HCT116 (cell line): Measurements from ENCODE around the gene ADARB1. TPM values are rescaled to one million over a fixed set of nuclear protein-coding genes. Genes with fewer than 3 reads are reported as not detected.

Experiments used
- ATAC-seq: fragments of 200-7000 bp; cut with Tn5 transposase; 2 replicates; pipeline ENCODE4 v1.9.1; 2020; ENCODE audit warnings: mild to moderate bottlenecking, moderate library complexity
- BruUV-seq: library from RNA; stranded (reverse); fragments of 400-500 nt; replicated peaks from 2 replicates; lab custom pipeline; 2021; lab: Mats Ljungman, UMichigan
- CTCF ChIA-PET: fragments of 300-600 bp; sonication (Branson Sonifier 250); formaldehyde crosslinking; loops from one replicate; lab custom pipeline; 2021; ENCODE audit warnings: antibody characterized with exemption; lab: Charles Lee
- POLR2A ChIA-PET: fragments of 300-600, 350-600 bp; sonication (Branson Sonifier 250); formaldehyde crosslinking; loops from one replicate; lab custom pipeline; 2021; ENCODE audit warnings: antibody characterized with exemption; lab: Charles Lee
- RAD21 ChIA-PET, 2 experiments: fragments of 300-600 bp; sonication (Branson Sonifier 250); formaldehyde crosslinking; loops; one replicate each; lab custom pipeline; 2023; ENCODE audit warnings: low total read pairs in 2 of 2; ENCODE audit not compliant: uncharacterized antibody in 2 of 2, unreplicated experiment in 2 of 2, low non-redundant PET in 1 of 2; lab: Charles Lee
- DNase-seq: peaks from one replicate; pipeline ENCODE4 v3.0.0-alpha.2; 2010; ENCODE audit warnings: low read depth, low spot score
- H2AFZ ChIP-seq: fragments of 200-600 bp; shearing (Covaris generic), sonication (generic); 2 replicates; pipeline ENCODE4 v1.6.1; 2017; ENCODE audit warnings: low read depth, mixed run types, mixed read lengths, antibody characterized with exemption, low read length; ENCODE audit not compliant: poor library complexity, severe bottlenecking
- H3K27ac ChIP-seq: 2 replicates; pipeline ENCODE4 v1.5.1; 2012; ENCODE audit warnings: low read depth, low read length
- H3K27me3 ChIP-seq: fragments of 200-600 bp; sonication (generic); 2 replicates; pipeline ENCODE4 v1.6.1; 2016; ENCODE audit warnings: mixed run types, low read length, mixed read lengths; ENCODE audit not compliant: insufficient read depth
- H3K36me3 ChIP-seq, 2 experiments: fragments of 200-500 bp in 1 of 2; fragments of 200-600 bp in 1 of 2; sonication (Bioruptor generic) in 1 of 2; sonication (generic) in 1 of 2; 2 replicates each; pipeline versions ENCODE4 v1.5.1 to v1.6.1; 2014 to 2016; ENCODE audit warnings: low read length in 2 of 2, inconsistent platforms in 1 of 2, mixed read lengths in 1 of 2, mixed run types in 1 of 2; ENCODE audit not compliant: insufficient read depth in 2 of 2, control insufficient read depth in 1 of 2
- H3K4me1 ChIP-seq, 2 experiments: fragments of 200-600 bp in 1 of 2; sonication (generic) in 1 of 2; 2 replicates each; pipeline versions ENCODE4 v1.5.1 to v1.6.1; 2012 to 2017; ENCODE audit warnings: low read length in 2 of 2, inconsistent platforms in 1 of 2, mild to moderate bottlenecking in 1 of 2, mixed read lengths in 1 of 2, mixed run types in 1 of 2, moderate library complexity in 1 of 2; ENCODE audit not compliant: insufficient read depth in 2 of 2, control insufficient read depth in 1 of 2
- H3K4me2 ChIP-seq: fragments of 200-600 bp; sonication (generic); 2 replicates; pipeline ENCODE4 v1.6.1; 2017; ENCODE audit warnings: mixed run types, low read length, mixed read lengths
- H3K4me3 ChIP-seq, 2 experiments: fragments of 200-600 bp in 1 of 2; sonication (generic) in 1 of 2; replicated peaks in 1 of 2; 2 replicates each; pipeline ENCODE4 v1.5.1; 2011 to 2016; ENCODE audit warnings: low read length in 2 of 2, control low read depth in 1 of 2, low read depth in 1 of 2, mild to moderate bottlenecking in 1 of 2, mixed read lengths in 1 of 2, mixed run types in 1 of 2
- H3K79me2 ChIP-seq: fragments of 200-600 bp; sonication (generic); 2 replicates; pipeline ENCODE4 v1.6.1; 2017; ENCODE audit warnings: mild to moderate bottlenecking, mixed run types, low read length, moderate library complexity, mixed read lengths; ENCODE audit not compliant: insufficient read depth
- H3K9ac ChIP-seq: fragments of 200-600 bp; sonication (generic); 2 replicates; pipeline ENCODE4 v1.6.1; 2016; ENCODE audit warnings: low read length, mixed read lengths
- H3K9me2 ChIP-seq: fragments of 200-600 bp; sonication (generic), shearing (Covaris generic); 2 replicates; pipeline ENCODE4 v1.6.1; 2017; ENCODE audit warnings: mixed run types, mild to moderate bottlenecking, moderate library complexity; ENCODE audit not compliant: insufficient read depth
- H3K9me3 ChIP-seq, 2 experiments: fragments of 200-500 bp in 1 of 2; fragments of 200-600 bp in 1 of 2; sonication (Bioruptor generic) in 1 of 2; sonication (generic) in 1 of 2; 2 replicates each; pipeline ENCODE4 v1.6.1; 2014 to 2017; ENCODE audit warnings: low read length in 2 of 2, mixed read lengths in 2 of 2, inconsistent platforms in 1 of 2, low read depth in 1 of 2, mild to moderate bottlenecking in 1 of 2, mixed run types in 1 of 2, moderate library complexity in 1 of 2; ENCODE audit not compliant: control insufficient read depth in 1 of 2, insufficient read depth in 1 of 2
- H4K20me1 ChIP-seq: fragments of 200-600 bp; sonication (generic), shearing (Covaris generic); 2 replicates; pipeline ENCODE4 v1.6.1; 2017; ENCODE audit warnings: mixed run types, mild to moderate bottlenecking, moderate library complexity; ENCODE audit not compliant: insufficient read depth
- CBX3 ChIP-seq: IDR thresholded peaks from 2 replicates; pipeline ENCODE4 v1.6.1; 2012; ENCODE audit warnings: low read depth
- ELF1 ChIP-seq: IDR thresholded peaks from 2 replicates; pipeline ENCODE4 v1.6.1; 2012; ENCODE audit warnings: low read depth, borderline replicate concordance
- EZH2phosphoT487 ChIP-seq: fragments of 200-600 bp; IDR thresholded peaks from 2 replicates; pipeline ENCODE4 v1.6.1; 2018; ENCODE audit warnings: antibody characterized with exemption, borderline replicate concordance
- FOSL1 ChIP-seq: IDR thresholded peaks from 2 replicates; pipeline ENCODE4 v1.6.1; 2012; ENCODE audit warnings: low read depth
- JUND ChIP-seq: IDR thresholded peaks from 2 replicates; pipeline ENCODE4 v1.6.1; 2012
- POLR2A ChIP-seq: IDR thresholded peaks from 2 replicates; pipeline ENCODE4 v1.7.0; 2011; ENCODE audit warnings: borderline replicate concordance; ENCODE audit not compliant: insufficient read depth, insufficient read length; ENCODE audit errors: extremely low read depth
- SP1 ChIP-seq: IDR thresholded peaks from 2 replicates; pipeline ENCODE4 v1.6.1; 2012; ENCODE audit warnings: low read depth
- ZFX ChIP-seq: fragments of 450-650 bp; IDR thresholded peaks from 2 replicates; pipeline ENCODE4 v1.6.1; 2017
- ZNF274 ChIP-seq: fragments of 200-500 bp; sonication (Bioruptor generic); IDR thresholded peaks from 2 replicates; pipeline ENCODE4 v1.6.1; 2014; ENCODE audit warnings: mild to moderate bottlenecking, low read depth, low read length, inconsistent platforms
- intact Hi-C: fragments of 100-400 bp; cut with micrococcal nuclease; formaldehyde crosslinking; loops from 2 replicates; pipeline ENCODE4 v1.10.0; 2022
- total RNA-seq: library from RNA; stranded (reverse); gene quantifications from one replicate; pipeline ENCODE4 v1.2.1, GENCODE V29; 2021; ENCODE audit not compliant: unreplicated experiment

Gene ADARB1
- total RNA-seq, 1 experiment from 2014 or later, result 13.5 TPM

DNA sequence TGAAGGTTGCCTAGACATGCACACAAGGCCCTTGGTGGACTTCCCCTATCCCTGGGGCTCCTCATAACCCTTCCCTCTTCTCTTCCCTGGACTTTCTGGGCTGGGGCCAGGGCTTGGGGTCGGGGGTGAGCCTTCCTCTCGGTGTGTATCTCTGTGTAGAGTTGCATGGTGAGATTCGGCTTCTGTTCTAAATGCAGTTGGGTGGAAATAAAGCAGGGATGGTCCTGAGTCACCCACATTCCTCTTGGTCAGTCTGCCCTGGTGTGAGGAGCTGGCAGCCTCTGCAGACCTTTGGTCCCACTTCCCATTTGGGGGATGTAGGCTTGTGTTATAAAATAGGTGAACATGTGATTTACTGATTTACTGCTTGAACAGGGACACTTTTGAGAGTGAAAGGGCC, 38.0 kb downstream of the ADARB1 start:
- H2AFZ ChIP-seq, result no peak overlapping the region
- RAD21 ChIA-PET, result no interaction called here
- no TSS peak for BruUV-seq

GRCh38 chr21:45113543-45113942, 39.2 kb downstream of the ADARB1 start:
- Histone ChIP-seq H4K20me1 (no peaks in the 10 kb centered on the region), H3K79me2 (no peaks in the 10 kb centered on the region), H3K4me3 (no peak overlapping the region), H3K4me2 (no peak overlapping the region), H3K9me3 (no peaks in the 10 kb centered on the region), H3K27ac (no peak overlapping the region), H2AFZ (no peak overlapping the region), H3K4me1 (no peaks in the 10 kb centered on the region), H3K9ac (no peak overlapping the region), H3K36me3 (no peaks in the 10 kb centered on the region), H3K27me3 (no peaks in the 10 kb centered on the region), H3K9me2 (no peaks in the 10 kb centered on the region)
- ChIA-PET POLR2A (no interaction called here), RAD21 (no interaction called here), CTCF (interaction anchor here (1.9 kb wide), 1 partner anchor 11 kb away, joined by 7 read pairs; no protein-coding TSS in a partner anchor)
- no peak for TF ChIP-seq ZFX
- no peak for TF ChIP-seq CBX3
- no peak for ATAC-seq
- DNase-seq, result no peak
- intact Hi-C loops, result no loop called here
- BruUV-seq, result no TSS peak

More for the DNA sequence above, 38.0 kb downstream of the ADARB1 start:
- H3K27me3 ChIP-seq, result no peaks in the 10 kb centered on the region
- no peak overlapping the region for H3K9ac ChIP-seq
- intact Hi-C loops, result no loop called here
- POLR2A ChIA-PET, result no interaction called here
- DNase-seq, result no peak
- no peaks in the 10 kb centered on the region for H3K36me3 ChIP-seq
- no peak overlapping the region for H3K4me3 ChIP-seq
- CTCF ChIA-PET, result interaction anchor here (1.7 kb wide), 1 partner anchor 10 kb away, joined by 4 read pairs; no protein-coding TSS in a partner anchor
- no peaks in the 10 kb centered on the region for H3K9me2 ChIP-seq
- H3K79me2 ChIP-seq, result no peaks in the 10 kb centered on the region
- ATAC-seq, result no peak
- H3K4me2 ChIP-seq, result no peak overlapping the region
- H3K9me3 ChIP-seq, result no peaks in the 10 kb centered on the region
- no peak overlapping the region for H3K27ac ChIP-seq
- H3K4me1 ChIP-seq, result no peaks in the 10 kb centered on the region
- TF ChIP-seq SP1 (no peak), JUND (no peak), FOSL1 (no peak), EZH2phosphoT487 (no peak), ZNF274 (no peak), ELF1 (no peak), POLR2A (no peak)
- H4K20me1 ChIP-seq, result no peaks in the 10 kb centered on the region
